Loucy (cell line): ENCODE results near the gene G6PD.

Source experiments
- EZH2phosphoT487 ChIP-seq: fragments of 200-600 bp; IDR thresholded peaks from 2 replicates; pipeline ENCODE4 v1.6.1; 2018; ENCODE audit warnings: antibody characterized with exemption, mild to moderate bottlenecking, moderate library complexity, borderline replicate concordance
- TF ChIP-seq, protein P1 (sequence below): fragments of 200-600 bp; sonication (generic); conservative IDR thresholded peaks from 2 replicates; pipeline ENCODE4 v1.5.1; 2014; ENCODE audit warnings: mild to moderate bottlenecking, antibody characterized with exemption, low read length

DNA sequence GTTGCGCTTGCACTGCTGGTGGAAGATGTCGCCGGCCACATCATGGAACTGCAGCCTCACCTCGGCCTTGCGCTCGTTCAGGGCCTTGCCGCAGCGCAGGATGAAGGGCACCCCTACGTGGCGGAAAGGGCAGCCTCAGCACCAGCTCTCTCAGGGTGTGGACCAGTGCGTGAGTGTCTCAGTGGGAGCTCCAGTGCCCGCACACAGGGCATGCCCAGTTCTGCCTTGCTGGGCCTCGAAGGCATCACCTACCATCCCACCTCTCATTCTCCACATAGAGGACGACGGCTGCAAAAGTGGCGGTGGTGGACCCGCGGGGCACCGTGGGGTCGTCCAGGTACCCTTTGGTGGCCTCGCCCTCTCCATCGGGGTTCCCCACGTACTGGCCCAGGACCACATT lies 14.0 kb downstream of the G6PD start:
- TF ChIP-seq, protein P1, sequence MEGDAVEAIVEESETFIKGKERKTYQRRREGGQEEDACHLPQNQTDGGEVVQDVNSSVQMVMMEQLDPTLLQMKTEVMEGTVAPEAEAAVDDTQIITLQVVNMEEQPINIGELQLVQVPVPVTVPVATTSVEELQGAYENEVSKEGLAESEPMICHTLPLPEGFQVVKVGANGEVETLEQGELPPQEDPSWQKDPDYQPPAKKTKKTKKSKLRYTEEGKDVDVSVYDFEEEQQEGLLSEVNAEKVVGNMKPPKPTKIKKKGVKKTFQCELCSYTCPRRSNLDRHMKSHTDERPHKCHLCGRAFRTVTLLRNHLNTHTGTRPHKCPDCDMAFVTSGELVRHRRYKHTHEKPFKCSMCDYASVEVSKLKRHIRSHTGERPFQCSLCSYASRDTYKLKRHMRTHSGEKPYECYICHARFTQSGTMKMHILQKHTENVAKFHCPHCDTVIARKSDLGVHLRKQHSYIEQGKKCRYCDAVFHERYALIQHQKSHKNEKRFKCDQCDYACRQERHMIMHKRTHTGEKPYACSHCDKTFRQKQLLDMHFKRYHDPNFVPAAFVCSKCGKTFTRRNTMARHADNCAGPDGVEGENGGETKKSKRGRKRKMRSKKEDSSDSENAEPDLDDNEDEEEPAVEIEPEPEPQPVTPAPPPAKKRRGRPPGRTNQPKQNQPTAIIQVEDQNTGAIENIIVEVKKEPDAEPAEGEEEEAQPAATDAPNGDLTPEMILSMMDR: no peak
- TF ChIP-seq EZH2phosphoT487: no peak
